Osteoblast (primary cell): ENCODE results near the gene KRT80. TPM values are rescaled to one million over a fixed set of nuclear protein-coding genes. Genes with fewer than 3 reads are reported as not detected.

Experiments used
- DNase-seq: peaks from one replicate; pipeline ENCODE4 v3.0.0; 2011; ENCODE audit warnings: low spot score, mixed read lengths; ENCODE audit not compliant: insufficient read length; ENCODE audit errors: missing footprints
- H2AFZ ChIP-seq: 2 replicates; pipeline ENCODE4 v1.6.0; 2011; ENCODE audit warnings: mild to moderate bottlenecking, low read length
- H3K27ac ChIP-seq: 2 replicates; pipeline ENCODE4 v1.5.1; 2011; ENCODE audit warnings: mild to moderate bottlenecking, low read depth, low read length, moderate library complexity
- H3K27me3 ChIP-seq: 2 replicates; pipeline ENCODE4 v1.6.0; 2012; ENCODE audit warnings: mild to moderate bottlenecking, control low read depth, inconsistent platforms, low read length, moderate library complexity; ENCODE audit not compliant: insufficient read depth
- H3K36me3 ChIP-seq: 2 replicates; pipeline ENCODE4 v1.5.1; 2011; ENCODE audit warnings: mild to moderate bottlenecking, low read length, control low read depth, moderate library complexity; ENCODE audit not compliant: insufficient read depth
- H3K4me1 ChIP-seq: 2 replicates; pipeline ENCODE4 v1.5.1; 2011; ENCODE audit warnings: mild to moderate bottlenecking, low read length, control low read depth, moderate library complexity; ENCODE audit not compliant: insufficient read depth
- H3K4me2 ChIP-seq: 2 replicates; pipeline ENCODE4 v1.6.0; 2011; ENCODE audit warnings: mild to moderate bottlenecking, low read length; ENCODE audit not compliant: insufficient read depth
- H3K4me3 ChIP-seq: fragments of 200-600 bp; sonication (generic); 3 replicates; pipeline ENCODE4 v1.5.1; 2012; ENCODE audit warnings: mild to moderate bottlenecking, low read length, inconsistent platforms; ENCODE audit not compliant: insufficient read depth
- H3K79me2 ChIP-seq: 2 replicates; pipeline ENCODE4 v1.6.0; 2012; ENCODE audit warnings: mild to moderate bottlenecking, low read length, control low read depth, inconsistent platforms; ENCODE audit not compliant: insufficient read depth
- H3K9me3 ChIP-seq: 2 replicates; pipeline ENCODE4 v1.5.1; 2011; ENCODE audit warnings: low read depth, low read length, control low read depth
- H4K20me1 ChIP-seq: 2 replicates; pipeline ENCODE4 v1.6.0; 2012; ENCODE audit warnings: mild to moderate bottlenecking, low read length, control low read depth; ENCODE audit not compliant: insufficient read depth
- total RNA-seq: library from RNA; depleted of rRNA; stranded (reverse); fragments of >200 nt; gene quantifications from 2 replicates; pipeline ENCODE4 v1.2.3, GENCODE V29; 2012
- TF ChIP-seq, protein P1 (sequence below): IDR thresholded peaks from 2 replicates; pipeline ENCODE4 v1.5.1; 2011; ENCODE audit warnings: mild to moderate bottlenecking, low read depth, low read length, moderate library complexity; ENCODE audit errors: extremely low read depth

The KRT80 gene
- total RNA-seq, 1 donor: 0.72 TPM

DNA sequence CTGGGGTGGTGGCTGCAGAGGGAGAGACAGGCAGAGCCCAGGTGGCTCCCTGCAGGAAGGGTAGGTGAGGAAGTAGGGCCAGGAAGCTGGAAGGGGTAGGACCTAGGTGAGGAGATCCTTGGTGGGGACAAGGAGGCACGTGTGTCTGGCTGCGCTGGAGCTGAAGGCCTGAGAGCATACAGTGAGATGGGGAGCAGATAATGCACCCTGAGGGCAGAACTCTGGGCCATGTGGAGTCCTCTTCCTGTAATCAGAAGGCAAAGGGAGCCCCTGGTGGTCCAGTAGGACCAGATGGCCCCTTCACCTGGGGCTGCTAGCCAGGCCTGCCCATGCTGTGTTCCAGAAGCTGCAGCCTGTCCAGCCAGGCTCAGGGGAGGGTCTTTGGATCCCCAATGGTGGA lies 15.3 kb upstream of the KRT80 start:
- Histone ChIP-seq H3K4me1 (peaks cover 63% of the 10 kb centered on the region), H3K9me3 (no peaks in the 10 kb centered on the region), H4K20me1 (no peaks in the 10 kb centered on the region), H2AFZ (no peak overlapping the region), H3K36me3 (no peaks in the 10 kb centered on the region), H3K4me2 (no peak overlapping the region), H3K27me3 (no peaks in the 10 kb centered on the region), H3K27ac (no peak overlapping the region), H3K79me2 (no peaks in the 10 kb centered on the region), H3K4me3 (no peak overlapping the region)
- no peak for DNase-seq
- TF ChIP-seq, protein P1, sequence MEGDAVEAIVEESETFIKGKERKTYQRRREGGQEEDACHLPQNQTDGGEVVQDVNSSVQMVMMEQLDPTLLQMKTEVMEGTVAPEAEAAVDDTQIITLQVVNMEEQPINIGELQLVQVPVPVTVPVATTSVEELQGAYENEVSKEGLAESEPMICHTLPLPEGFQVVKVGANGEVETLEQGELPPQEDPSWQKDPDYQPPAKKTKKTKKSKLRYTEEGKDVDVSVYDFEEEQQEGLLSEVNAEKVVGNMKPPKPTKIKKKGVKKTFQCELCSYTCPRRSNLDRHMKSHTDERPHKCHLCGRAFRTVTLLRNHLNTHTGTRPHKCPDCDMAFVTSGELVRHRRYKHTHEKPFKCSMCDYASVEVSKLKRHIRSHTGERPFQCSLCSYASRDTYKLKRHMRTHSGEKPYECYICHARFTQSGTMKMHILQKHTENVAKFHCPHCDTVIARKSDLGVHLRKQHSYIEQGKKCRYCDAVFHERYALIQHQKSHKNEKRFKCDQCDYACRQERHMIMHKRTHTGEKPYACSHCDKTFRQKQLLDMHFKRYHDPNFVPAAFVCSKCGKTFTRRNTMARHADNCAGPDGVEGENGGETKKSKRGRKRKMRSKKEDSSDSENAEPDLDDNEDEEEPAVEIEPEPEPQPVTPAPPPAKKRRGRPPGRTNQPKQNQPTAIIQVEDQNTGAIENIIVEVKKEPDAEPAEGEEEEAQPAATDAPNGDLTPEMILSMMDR: no peak

DNA sequence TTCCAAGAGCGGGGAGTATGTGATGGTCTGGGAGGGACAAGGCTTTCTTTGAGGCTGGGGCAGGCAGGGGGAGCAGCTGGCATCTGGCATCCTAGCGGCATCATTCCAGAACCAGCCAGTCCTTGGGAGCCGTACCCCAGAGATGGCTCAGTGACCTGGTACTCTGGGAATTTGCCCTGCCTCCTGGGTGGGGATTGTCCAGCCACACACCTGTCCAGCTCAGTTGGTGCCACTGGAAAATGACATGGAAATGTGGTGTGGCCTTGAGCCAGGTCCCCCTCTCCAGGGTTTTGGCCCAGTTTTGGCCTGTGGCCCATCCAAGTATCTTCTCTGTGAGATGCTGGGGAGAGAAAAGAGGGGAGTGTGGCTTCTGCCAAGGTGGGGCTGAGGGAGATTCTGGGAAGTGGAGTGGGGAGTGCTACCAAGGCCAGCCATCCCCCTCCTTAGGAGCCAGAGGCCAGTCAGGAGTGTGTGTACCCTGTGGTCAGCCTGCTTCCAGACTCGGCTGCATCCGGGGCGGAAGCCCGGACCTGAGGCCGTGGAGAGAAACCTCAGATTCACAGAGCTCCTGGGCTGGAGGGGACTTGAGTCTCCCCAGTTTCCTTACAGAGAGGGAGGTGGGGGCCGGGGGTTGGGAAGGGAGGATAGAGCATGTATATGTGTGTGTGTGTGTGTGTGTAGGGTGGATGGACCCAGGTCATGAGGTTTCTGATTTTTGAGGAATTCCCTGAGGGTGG lies 14.7 kb upstream of the KRT80 start:
- H3K27me3 ChIP-seq: no peaks in the 10 kb centered on the region
- TF ChIP-seq, protein P1: no peak
- H3K36me3 ChIP-seq: no peaks in the 10 kb centered on the region
- no peak overlapping the region for H3K4me2 ChIP-seq
- H2AFZ ChIP-seq: no peak overlapping the region
- H3K4me3 ChIP-seq: no peak overlapping the region
- no peaks in the 10 kb centered on the region for H3K9me3 ChIP-seq
- no peaks in the 10 kb centered on the region for H4K20me1 ChIP-seq
- H3K27ac ChIP-seq: peak overlapping the region; percentile 16
- H3K79me2 ChIP-seq: no peaks in the 10 kb centered on the region
- peaks cover 69% of the 10 kb centered on the region for H3K4me1 ChIP-seq
- peak; percentile 56 for DNase-seq

DNA sequence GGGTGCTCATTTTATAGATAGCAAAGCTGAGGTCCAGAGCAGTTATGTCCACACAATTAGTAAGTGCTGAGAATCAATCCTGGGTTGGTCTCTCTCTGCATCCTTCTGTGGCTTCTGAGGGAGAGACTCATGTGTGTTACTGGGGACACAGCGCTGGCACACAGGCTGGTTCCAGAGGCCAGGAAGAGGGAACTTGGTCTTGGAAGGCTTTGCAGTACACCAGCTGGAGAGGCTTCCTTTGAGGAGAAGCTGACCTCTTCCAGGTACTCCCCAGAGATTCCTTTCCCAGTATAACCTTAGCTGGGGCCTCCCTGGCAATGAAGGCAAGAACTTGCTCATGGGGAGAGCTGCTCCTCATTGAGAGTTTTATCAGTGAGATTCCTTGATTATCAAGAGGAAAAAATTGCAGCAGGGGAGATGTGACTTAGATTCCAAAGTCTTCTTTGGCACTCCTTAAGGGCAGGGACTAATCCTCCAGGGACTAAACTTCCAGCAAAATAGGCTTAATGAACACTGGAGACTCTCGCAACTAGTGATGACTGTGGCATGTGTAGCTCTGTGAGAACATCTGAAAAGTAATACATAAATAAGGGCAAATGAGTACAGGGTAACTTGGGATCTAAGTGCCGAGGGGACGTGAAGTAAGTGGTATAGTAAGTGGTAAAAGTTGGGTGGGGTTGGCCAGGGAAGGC lies 13.9 kb upstream of the KRT80 start:
- no peaks in the 10 kb centered on the region for H3K36me3 ChIP-seq
- peak overlapping the region; percentile 16 for H3K27ac ChIP-seq
- H3K4me3 ChIP-seq: no peak overlapping the region
- no peak overlapping the region for H3K4me2 ChIP-seq
- no peaks in the 10 kb centered on the region for H3K9me3 ChIP-seq
- TF ChIP-seq, protein P1: no peak
- H4K20me1 ChIP-seq: no peaks in the 10 kb centered on the region
- H3K27me3 ChIP-seq: no peaks in the 10 kb centered on the region
- peaks cover 71% of the 10 kb centered on the region for H3K4me1 ChIP-seq
- DNase-seq: peak; percentile 58
- no peak overlapping the region for H2AFZ ChIP-seq
- H3K79me2 ChIP-seq: no peaks in the 10 kb centered on the region

DNA sequence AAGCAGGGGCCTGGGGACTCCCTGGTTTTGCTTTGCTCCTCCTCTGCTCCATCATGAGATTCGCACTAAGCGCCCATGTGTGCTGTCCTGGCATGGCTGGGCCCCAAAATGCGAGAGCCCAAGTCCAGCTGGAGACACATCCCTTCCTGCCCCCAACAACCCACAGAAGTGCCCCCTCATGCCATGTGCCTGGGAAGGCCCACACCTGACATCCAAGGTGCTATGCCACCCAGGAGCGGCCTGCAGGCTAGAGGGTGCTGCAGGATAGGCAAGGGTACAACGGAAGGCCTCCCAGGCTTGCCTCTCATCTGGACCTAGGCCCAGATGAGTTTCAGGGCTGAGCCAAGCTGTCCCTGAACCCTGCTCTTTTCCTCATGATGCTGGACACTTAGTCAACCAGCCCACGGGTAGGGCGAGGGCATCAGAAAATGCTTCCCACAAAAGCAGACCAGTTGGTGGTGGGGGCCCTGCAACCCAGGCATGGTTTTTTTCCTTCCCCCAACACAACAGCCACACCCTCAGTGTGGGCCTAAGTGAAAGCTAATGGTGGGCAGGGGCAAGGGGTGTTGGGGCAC lies 13.2 kb upstream of the KRT80 start:
- no peaks in the 10 kb centered on the region for H3K27me3 ChIP-seq
- H4K20me1 ChIP-seq: no peaks in the 10 kb centered on the region
- H3K4me1 ChIP-seq: peaks cover 63% of the 10 kb centered on the region
- no peak overlapping the region for H3K4me3 ChIP-seq
- peak overlapping the region; percentile 12 for H3K27ac ChIP-seq
- no peaks in the 10 kb centered on the region for H3K9me3 ChIP-seq
- no peak overlapping the region for H2AFZ ChIP-seq
- peak; percentile 26 for DNase-seq
- no peaks in the 10 kb centered on the region for H3K79me2 ChIP-seq
- TF ChIP-seq, protein P1: no peak
- no peak overlapping the region for H3K4me2 ChIP-seq
- H3K36me3 ChIP-seq: no peaks in the 10 kb centered on the region
